GM04503 (cell line): ENCODE measurements around the gene NAPB.
"Not testable (repeated sequence)": the region's sequence is repeated elsewhere in the genome, so short reads cannot be mapped to it uniquely, and the experiment has no call there.

Source experiments
- DNase-seq: peaks from one replicate; pipeline ENCODE4 v3.0.0-alpha.2; 2012; ENCODE audit warnings: low read depth

NAPB gene

GRCh38 chr20:23420943-23421931 lies at the start of gene NAPB:
NAPB (minus strand) TSS chr20:23421488; CDS start chr20:23421402, 86 bp downstream.
- DNase-seq, result no peak

- DNase-seq, result not testable (repeated sequence)
Observed at GRCh38 chr20:23466961-23467360, 45.7 kb upstream of the NAPB start.

GRCh38 chr20:23461180-23461579 lies 39.9 kb upstream of the NAPB start:
- DNase-seq, result no peak

GRCh38 chr20:23459461-23460150 lies 38.3 kb upstream of the NAPB start:
- no peak for DNase-seq

- DNase-seq, result no peak
Observed at GRCh38 chr20:23456873-23457272, 35.6 kb upstream of the NAPB start.

- no peak for DNase-seq
Observed at GRCh38 chr20:23456409-23456808, 35.1 kb upstream of the NAPB start.

GRCh38 chr20:23455639-23456038 lies 34.4 kb upstream of the NAPB start:
- DNase-seq, result no peak

- DNase-seq, result no peak
Observed at GRCh38 chr20:23454816-23455215, 33.5 kb upstream of the NAPB start.

- no peak for DNase-seq
Observed at GRCh38 chr20:23453549-23454543, 32.6 kb upstream of the NAPB start.

- no peak for DNase-seq
Observed at GRCh38 chr20:23452776-23453175, 31.5 kb upstream of the NAPB start, which contains the start of gene CST11. CST11 (minus strand) TSS chr20:23452876; CDS start chr20:23452811, 65 bp downstream.

GRCh38 chr20:23451956-23452487 lies 30.7 kb upstream of the NAPB start:
- no peak for DNase-seq

GRCh38 chr20:23450877-23451276 lies 29.6 kb upstream of the NAPB start:
- no peak for DNase-seq

- no peak for DNase-seq
Observed at GRCh38 chr20:23449421-23449820, 28.1 kb upstream of the NAPB start.

- DNase-seq, result no peak
Observed at GRCh38 chr20:23448167-23448566, 26.9 kb upstream of the NAPB start.

GRCh38 chr20:23446505-23446904 lies 25.2 kb upstream of the NAPB start:
- no peak for DNase-seq

GRCh38 chr20:23445596-23446217 lies 24.4 kb upstream of the NAPB start:
- DNase-seq, result peak; percentile 71

- DNase-seq, result no peak
Observed at GRCh38 chr20:23444859-23445258, 23.6 kb upstream of the NAPB start.

GRCh38 chr20:23442436-23442835 lies 21.1 kb upstream of the NAPB start:
- no peak for DNase-seq

- DNase-seq, result no peak
Observed at GRCh38 chr20:23441850-23442313, 20.6 kb upstream of the NAPB start.

- no peak for DNase-seq
Observed at GRCh38 chr20:23440004-23440403, 18.7 kb upstream of the NAPB start.

GRCh38 chr20:23438661-23439060 lies 17.4 kb upstream of the NAPB start:
- no peak for DNase-seq
